ENCODE measurements around the gene WDR43. TPM values are rescaled to one million over a fixed set of nuclear protein-coding genes. Genes with fewer than 3 reads are reported as not detected.
"Not testable (repeated sequence)": the region's sequence is repeated elsewhere in the genome, so short reads cannot be mapped to it uniquely, and the experiment has no call there.

Gene WDR43
- polyA plus RNA-seq, 1 donor, result 27.2 TPM

GRCh38 chr2:28960401-28960800 lies 65.9 kb downstream of the WDR43 start:
- no peak for DNase-seq (ENCODE audit: low read depth)

GRCh38 chr2:28962505-28962904 lies 68.0 kb downstream of the WDR43 start:
- DNase-seq (ENCODE audit: low read depth), result no peak

- no peak for DNase-seq (ENCODE audit: low read depth)
Observed at GRCh38 chr2:28970464-28971160, 76.1 kb downstream of the WDR43 start.

- DNase-seq (ENCODE audit: low read depth), result no peak
Observed at GRCh38 chr2:28972778-28973335, 78.4 kb downstream of the WDR43 start.

- DNase-seq (ENCODE audit: low read depth), result no peak
Observed at GRCh38 chr2:28974252-28974651, 79.8 kb downstream of the WDR43 start.

- no peak for DNase-seq (ENCODE audit: low read depth)
Observed at GRCh38 chr2:28975671-28976070, 81.2 kb downstream of the WDR43 start.

- DNase-seq (ENCODE audit: low read depth), result no peak
Observed at GRCh38 chr2:28976584-28976983, 82.1 kb downstream of the WDR43 start.

- no peak for DNase-seq (ENCODE audit: low read depth)
Observed at GRCh38 chr2:28977176-28977875, 82.9 kb downstream of the WDR43 start.

GRCh38 chr2:28978001-28978400 lies 83.5 kb downstream of the WDR43 start:
- DNase-seq (ENCODE audit: low read depth), result not testable (repeated sequence)

GRCh38 chr2:28978606-28979005 lies 84.1 kb downstream of the WDR43 start:
- no peak for DNase-seq (ENCODE audit: low read depth)

GRCh38 chr2:28979041-28979440 lies 84.6 kb downstream of the WDR43 start:
- DNase-seq (ENCODE audit: low read depth), result no peak

- no peak for DNase-seq (ENCODE audit: low read depth)
Observed at GRCh38 chr2:28979576-28980366, 85.3 kb downstream of the WDR43 start.

- DNase-seq (ENCODE audit: low read depth), result no peak
Observed at GRCh38 chr2:28980368-28981015, 86.0 kb downstream of the WDR43 start.

GRCh38 chr2:28981016-28981441 lies 86.6 kb downstream of the WDR43 start, which contains the start of gene TOGARAM2:
TOGARAM2 (plus strand) TSS chr2:28981298; CDS start chr2:28994835, 13,537 bp downstream.
- DNase-seq (ENCODE audit: low read depth), result no peak

GRCh38 chr2:28981620-28982376 lies 87.3 kb downstream of the WDR43 start:
- DNase-seq (ENCODE audit: low read depth), result no peak

- no peak for DNase-seq (ENCODE audit: low read depth)
Observed at GRCh38 chr2:28982381-28982950, 88.0 kb downstream of the WDR43 start.

GRCh38 chr2:28986429-28986828 lies 92.0 kb downstream of the WDR43 start:
- DNase-seq (ENCODE audit: low read depth), result no peak

- DNase-seq (ENCODE audit: low read depth), result no peak
Observed at GRCh38 chr2:28989973-28990372, 95.5 kb downstream of the WDR43 start.

GRCh38 chr2:28990445-28990844 lies 96.0 kb downstream of the WDR43 start:
- DNase-seq (ENCODE audit: low read depth), result no peak

GRCh38 chr2:28991021-28991420 lies 96.6 kb downstream of the WDR43 start:
- no peak for DNase-seq (ENCODE audit: low read depth)
